ENCODE measurements around the gene FNDC5.
A peak's percentile ranks its signal among the peaks of the same experiment; 100 is the strongest.

The FNDC5 gene

DNA sequence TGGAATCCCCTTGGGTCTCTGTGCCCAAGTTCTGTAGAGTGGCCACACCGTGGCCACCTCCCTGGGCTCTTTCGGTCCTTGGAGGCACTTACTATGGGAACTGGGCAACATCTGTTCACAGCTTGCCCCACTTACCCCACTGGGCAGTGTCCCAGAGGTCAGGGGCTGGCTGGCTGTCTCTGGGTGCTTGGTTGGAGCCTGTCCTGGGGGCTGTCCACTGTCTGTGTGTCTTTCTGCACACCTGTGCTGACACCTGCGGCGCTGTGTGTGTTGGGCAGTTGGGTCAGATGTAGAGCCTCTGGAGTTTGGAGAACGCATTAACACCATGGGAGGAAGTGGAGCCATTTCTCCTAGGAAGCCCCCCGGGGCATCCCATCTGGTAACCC, 31.8 kb upstream of the FNDC5 start:
- Histone ChIP-seq H3K9me3 (no peaks in the 10 kb centered on the region), H3K4me1 (no peaks in the 10 kb centered on the region), H3K27me3 (peaks cover 20% of the 10 kb centered on the region), H3K4me3 (ENCODE audit: low read depth, low read length) (no peak overlapping the region), H3K36me3 (no peaks in the 10 kb centered on the region)
- TF ChIP-seq, protein P1, sequence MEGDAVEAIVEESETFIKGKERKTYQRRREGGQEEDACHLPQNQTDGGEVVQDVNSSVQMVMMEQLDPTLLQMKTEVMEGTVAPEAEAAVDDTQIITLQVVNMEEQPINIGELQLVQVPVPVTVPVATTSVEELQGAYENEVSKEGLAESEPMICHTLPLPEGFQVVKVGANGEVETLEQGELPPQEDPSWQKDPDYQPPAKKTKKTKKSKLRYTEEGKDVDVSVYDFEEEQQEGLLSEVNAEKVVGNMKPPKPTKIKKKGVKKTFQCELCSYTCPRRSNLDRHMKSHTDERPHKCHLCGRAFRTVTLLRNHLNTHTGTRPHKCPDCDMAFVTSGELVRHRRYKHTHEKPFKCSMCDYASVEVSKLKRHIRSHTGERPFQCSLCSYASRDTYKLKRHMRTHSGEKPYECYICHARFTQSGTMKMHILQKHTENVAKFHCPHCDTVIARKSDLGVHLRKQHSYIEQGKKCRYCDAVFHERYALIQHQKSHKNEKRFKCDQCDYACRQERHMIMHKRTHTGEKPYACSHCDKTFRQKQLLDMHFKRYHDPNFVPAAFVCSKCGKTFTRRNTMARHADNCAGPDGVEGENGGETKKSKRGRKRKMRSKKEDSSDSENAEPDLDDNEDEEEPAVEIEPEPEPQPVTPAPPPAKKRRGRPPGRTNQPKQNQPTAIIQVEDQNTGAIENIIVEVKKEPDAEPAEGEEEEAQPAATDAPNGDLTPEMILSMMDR (IDR thresholded peaks at IDR 0.05; ENCODE audit: low read depth, low read length): no peak
- no peak for DNase-seq

DNA sequence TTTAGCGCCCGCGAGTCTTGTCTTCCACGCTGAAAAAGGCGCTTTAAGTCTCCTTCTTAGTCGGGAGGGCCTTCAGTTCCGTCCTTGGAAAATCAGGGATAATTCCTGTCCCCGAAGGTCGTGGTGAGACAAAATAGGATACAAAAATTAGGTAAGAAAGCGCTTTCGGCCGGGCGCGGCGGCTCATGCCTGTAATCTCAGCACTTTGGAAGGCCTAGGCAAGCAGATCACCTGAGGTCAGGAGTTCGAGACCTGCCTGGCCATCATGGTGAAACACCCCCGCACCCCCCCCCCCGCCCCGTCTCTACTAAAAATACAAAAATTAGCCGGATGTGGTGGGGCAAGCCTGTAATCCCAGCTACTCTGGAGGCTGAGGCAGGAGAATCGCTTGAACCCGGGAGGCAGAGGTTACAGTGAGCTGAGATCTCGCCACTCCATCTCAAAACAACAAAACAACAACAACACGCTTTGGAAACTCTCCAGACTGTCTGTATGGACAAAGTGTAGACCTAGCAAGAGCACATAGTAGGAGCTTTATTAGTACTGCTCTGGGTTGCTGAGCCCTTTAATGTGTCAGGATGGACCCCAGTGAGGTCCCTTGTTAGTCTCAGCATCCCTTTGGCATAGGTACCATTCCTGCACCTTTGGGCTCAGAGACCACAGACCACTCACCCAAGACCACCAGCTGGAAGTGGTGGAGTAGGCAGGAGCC, 31.3 kb upstream of the FNDC5 start:
- no peak overlapping the region for H3K4me3 ChIP-seq (ENCODE audit: low read depth, low read length)
- no peaks in the 10 kb centered on the region for H3K9me3 ChIP-seq
- TF ChIP-seq, protein P1 (IDR thresholded peaks at IDR 0.05; ENCODE audit: low read depth, low read length): no peak
- no peak for DNase-seq
- no peaks in the 10 kb centered on the region for H3K36me3 ChIP-seq
- no peaks in the 10 kb centered on the region for H3K4me1 ChIP-seq
- peaks cover 20% of the 10 kb centered on the region for H3K27me3 ChIP-seq

DNA sequence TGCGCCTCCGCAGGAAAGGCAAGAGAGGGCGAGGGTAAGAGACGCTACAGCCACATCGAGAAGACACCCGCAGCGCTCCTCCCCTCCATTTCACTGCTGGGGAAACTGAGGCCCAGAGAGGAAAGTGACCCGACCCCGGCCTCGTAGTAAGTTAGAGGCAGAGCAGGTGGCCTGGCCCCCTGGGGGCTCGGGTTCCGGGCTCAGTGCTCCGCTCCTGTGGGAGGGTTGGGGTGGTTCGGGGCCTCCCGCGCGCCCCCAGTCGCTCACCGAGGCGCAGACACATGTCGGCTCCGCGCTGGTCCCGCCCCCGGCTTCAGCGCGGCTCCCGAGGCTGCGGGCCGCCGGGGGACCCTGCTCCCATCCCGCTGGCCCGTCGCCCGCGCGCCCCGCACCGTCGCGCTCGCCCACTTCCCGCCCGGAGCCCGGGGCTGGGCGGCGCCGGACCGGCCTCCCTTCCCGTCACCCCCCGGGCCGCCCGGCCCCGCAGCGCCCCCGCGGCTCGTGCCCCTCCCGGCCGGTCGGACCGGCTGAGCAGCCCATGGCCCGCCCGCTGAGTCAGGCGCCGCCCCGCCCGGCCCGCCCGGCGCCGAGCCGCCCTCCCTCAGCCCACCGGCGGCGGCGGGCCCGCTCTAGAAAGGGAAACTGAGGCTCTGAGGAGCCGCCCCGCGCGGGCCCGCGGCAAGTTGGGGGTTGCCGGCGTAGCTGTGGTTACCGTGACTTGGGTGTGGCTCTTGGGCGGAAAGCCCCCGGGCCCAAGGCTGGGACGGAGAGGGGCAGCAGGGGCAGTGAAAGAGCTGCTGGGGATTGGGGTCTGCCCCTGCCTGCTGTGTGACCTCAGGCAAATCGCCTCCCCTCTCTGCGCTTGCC, 30.5 kb upstream of the FNDC5 start, which contains the start of gene TMEM54:
TMEM54 (minus strand) TSS at position 434 of the 867 bp plus-strand sequence; CDS start at position 283, 151 bp downstream.
- Histone ChIP-seq H3K4me1 (no peaks in the 10 kb centered on the region), H3K36me3 (no peaks in the 10 kb centered on the region), H3K4me3 (ENCODE audit: low read depth, low read length) (peak within 1 kb of the TSS; percentile 11; the same call in 1 of the 2 replicates), H3K9me3 (no peaks in the 10 kb centered on the region), H3K27me3 (peaks cover 20% of the 10 kb centered on the region)
- DNase-seq: no peak
- TF ChIP-seq, protein P1 (IDR thresholded peaks at IDR 0.05; ENCODE audit: low read depth, low read length): no peak

DNA sequence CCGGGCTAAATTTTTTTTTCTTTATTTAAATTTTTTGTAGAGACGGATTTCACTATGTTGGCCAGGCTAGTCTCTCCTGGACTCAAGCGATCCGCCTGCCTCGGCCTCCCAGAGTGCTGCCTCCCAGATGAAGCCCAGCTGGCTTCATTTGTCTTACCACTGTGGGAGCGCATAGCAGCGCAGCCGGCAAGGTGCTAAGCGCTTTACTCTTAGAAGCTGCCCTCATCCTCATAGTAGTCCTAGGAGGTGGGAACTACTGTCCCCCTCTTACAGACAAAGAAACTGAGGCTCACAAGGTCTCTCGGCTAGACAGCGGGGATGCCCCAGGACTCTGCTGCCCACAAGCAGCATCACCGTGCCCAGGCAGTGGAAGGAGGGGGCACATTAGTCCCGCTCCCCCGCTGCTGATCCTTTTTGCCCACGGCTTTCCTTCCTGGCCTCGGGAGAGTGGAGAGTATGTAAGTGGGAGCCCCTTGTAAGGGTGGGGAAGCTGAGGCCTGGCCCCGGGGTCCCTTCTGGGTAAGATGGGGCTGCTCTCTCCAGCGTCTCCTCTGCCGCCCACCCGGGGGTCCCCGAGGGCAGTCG, 29.8 kb upstream of the FNDC5 start:
- TF ChIP-seq, protein P1 (IDR thresholded peaks at IDR 0.05; ENCODE audit: low read depth, low read length): no peak
- peaks cover 20% of the 10 kb centered on the region for H3K27me3 ChIP-seq
- DNase-seq: no peak
- H3K36me3 ChIP-seq: no peaks in the 10 kb centered on the region
- no peak overlapping the region for H3K4me3 ChIP-seq (ENCODE audit: low read depth, low read length)
- H3K4me1 ChIP-seq: no peaks in the 10 kb centered on the region
- no peaks in the 10 kb centered on the region for H3K9me3 ChIP-seq

DNA sequence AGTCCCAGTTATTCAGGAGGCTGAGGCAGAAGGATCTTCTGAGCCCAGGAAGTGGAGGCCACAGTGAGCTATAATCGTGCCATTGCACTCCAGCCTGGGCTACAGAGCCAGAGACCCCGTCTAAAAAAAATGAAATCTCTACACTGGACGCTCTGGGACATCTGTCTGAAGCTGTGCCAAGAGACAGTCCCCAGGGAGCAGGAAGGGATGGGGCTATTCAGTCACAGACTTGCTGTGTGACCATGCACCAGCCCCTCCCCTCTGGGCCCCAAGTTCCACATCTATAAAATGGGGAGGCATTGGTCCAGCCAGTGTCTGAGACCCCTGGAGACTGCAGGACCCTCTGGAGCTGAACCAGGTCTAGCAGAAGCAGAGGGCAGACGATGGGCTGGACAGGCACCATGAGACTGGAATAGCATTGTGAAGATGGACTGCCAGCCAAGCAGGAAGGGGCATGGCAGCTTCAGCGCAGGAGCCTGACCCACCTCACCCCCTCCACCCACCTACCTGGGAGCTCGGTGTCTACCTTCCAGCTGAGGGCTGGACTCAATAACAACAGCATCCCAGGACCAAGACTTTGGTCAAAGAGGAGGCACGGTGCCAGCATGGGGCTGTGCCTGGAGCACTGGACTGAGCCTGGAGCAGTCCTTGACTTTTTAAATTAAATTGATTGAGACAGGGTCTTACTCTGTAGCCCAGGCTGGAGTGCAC, 29.0 kb upstream of the FNDC5 start:
- H3K27me3 ChIP-seq: peaks cover 20% of the 10 kb centered on the region
- H3K36me3 ChIP-seq: no peaks in the 10 kb centered on the region
- no peaks in the 10 kb centered on the region for H3K9me3 ChIP-seq
- DNase-seq: peak; percentile 63
- H3K4me3 ChIP-seq (ENCODE audit: low read depth, low read length): no peak overlapping the region
- no peaks in the 10 kb centered on the region for H3K4me1 ChIP-seq
- TF ChIP-seq, protein P1 (IDR thresholded peaks at IDR 0.05; ENCODE audit: low read depth, low read length): no peak
